GM21423 (cell line): ENCODE measurements around the gene LCE1C.

Experiments
- ATAC-seq: cut with Tn5 transposase; IDR thresholded peaks from one replicate; pipeline ENCODE4 v1.9.1; 2021; ENCODE audit warnings: mild to moderate bottlenecking, moderate library complexity; ENCODE audit not compliant: unreplicated experiment

Gene LCE1C, protein sequence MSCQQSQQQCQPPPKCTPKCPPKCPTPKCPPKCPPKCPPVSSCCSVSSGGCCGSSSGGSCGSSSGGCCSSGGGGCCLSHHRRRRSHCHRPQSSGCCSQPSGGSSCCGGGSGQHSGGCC

DNA sequence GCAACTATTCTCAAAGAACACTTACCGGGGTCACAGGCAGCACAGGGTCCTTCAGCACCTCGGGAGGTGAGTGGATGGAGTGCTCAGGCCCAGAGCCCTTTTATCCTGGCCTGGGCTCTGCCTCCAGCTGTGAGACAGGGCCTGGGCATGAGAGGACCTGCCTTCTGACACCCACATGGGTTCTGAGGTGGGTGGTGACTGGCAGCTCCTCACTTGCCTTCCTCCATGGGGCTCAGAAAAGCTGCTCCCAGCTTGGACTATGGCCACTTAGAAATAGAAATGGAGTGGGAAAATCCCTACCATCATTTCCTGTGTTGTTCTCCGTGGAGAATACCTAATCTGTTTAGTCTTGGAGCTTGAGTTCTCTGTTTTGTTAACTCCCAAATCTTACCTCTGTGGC lies at the start of gene LCE1C:
TSS of gene LCE1C (minus strand) at position 76 of the 400 bp plus-strand sequence. CDS start 1,173 bp downstream, outside the sequence.
- no peak for ATAC-seq

DNA sequence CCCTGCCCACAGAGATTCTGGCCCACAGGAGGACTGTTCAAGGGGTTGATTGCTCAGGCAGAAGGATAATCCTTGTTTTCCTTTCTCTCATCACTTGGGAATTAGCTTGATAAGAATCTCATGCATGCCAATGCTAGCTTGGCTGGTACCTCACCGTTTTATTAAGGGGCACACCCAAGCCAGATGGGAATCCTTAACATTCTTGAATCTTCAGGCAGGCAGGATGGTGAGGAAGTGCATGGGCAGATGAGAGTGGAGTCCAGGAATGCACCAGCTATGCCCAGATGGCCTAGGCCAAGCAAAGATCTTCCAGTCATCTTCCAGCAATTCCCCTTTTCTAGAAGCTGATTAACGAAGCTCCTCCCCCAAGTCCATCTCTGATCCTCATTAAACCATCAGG lies 49.2 kb upstream of the LCE1C start:
- no peak for ATAC-seq

DNA sequence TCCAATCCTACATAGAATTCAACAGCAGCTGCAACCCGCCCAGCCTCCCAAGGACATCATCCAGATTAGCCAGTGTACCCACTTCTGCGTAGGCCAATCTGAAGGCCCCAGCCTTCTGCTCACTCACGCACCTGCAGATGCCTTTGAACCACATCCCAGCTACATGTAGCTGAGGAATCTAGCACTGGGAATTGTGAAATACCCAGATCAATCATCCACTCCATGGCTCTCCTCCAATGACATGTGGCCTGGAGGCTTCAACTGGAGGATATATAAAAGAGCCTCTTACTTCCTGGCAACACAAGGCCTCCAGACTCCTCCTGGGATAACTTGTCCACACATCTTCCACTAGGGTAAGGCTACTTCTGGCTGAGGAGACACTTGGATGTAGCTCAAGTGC lies 36.1 kb upstream of the LCE1C start, which contains the start of gene LCE6A:
TSS of gene LCE6A (plus strand) at position 301 of the 400 bp plus-strand sequence. CDS start 665 bp downstream, outside the sequence.
- ATAC-seq, result no peak

DNA sequence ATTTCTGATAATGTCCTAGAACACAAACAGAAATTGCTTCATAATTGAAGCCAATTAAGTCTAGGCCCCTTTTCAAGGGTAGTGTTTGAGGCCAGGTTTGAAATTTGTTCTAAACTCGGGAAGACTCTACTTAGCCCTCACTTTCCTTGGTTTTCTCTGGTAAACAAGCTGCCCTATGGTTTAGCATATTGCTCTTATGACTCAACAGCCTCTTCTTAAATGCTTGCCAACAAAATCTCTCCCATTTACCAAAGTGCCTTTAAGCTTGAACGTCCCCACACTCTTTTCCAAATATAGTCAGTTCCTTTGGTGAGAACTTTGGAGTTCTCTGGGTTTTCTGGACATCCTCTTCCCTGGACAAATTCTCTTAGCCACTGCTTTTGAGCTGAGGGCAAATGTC lies 30.4 kb upstream of the LCE1C start:
- ATAC-seq, result no peak

DNA sequence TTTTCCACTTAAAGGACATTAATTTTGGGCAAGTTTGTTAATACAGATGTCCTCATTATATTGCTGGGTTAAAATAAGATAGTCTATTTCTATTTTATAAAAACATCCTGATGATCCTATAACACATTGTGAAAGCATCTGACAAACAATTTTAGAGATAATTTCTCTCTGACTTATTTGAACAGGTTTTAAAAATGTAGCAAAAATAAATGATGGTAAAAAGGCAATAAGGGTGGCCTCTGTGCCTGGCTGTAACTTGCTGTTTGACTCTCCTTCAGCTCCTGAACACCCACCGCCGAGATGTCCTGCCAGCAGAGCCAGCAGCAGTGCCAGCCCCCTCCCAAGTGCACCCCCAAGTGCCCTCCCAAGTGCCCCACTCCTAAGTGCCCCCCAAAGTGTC lies 20.7 kb upstream of the LCE1C start, which contains the start of gene LCE1A:
TSS of gene LCE1A (plus strand) at position 301 of the 400 bp plus-strand sequence. CDS start at position 301, 0 bp downstream.
- no peak for ATAC-seq

- ATAC-seq, result no peak
Observed at GRCh38 chr1:152824964-152825363, 18.5 kb upstream of the LCE1C start.

DNA sequence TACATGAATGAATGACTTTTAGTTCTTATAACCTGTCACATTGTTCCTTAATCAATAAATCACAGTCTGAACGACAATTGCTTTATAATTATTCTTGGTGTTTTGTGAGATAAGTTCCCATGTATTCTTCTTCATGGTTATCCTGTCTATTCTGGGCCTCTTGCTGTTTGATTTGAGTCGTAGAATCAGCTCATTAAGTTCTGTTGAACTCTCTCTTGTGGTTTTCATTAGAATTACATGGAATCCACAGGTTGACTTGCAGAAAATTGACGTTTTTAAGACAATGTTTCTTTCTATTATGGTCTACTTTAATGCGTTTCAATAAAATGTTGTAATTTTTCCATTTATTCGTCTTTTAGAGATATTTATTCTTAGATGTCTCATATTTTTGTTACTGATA lies 16.8 kb upstream of the LCE1C start:
- ATAC-seq, result no peak

DNA sequence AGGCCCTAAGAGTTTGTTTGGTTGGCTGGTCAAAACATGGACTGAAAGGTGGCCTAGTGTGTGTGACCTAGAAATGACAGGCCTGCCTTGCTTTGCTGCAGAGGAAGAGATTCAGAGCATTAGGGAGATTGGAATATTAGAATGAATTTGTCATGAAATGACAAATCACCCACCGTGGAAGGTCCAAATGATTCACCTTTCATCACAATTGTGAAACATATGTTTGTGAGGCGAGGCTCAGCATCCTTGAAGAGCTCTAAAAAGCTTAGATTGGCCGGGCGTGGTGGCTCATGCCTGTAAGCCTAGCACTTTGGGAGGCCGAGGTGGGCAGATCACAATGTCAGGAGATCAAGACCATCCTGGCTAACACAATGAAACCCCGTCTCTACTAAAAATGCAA lies 10.9 kb upstream of the LCE1C start:
- ATAC-seq, result no peak

- no peak for ATAC-seq
Observed at GRCh38 chr1:152811671-152812070, 5.2 kb upstream of the LCE1C start, which contains the start of gene LCE1B. LCE1B (plus strand) TSS chr1:152811971; CDS start chr1:152812447, 476 bp downstream.

DNA sequence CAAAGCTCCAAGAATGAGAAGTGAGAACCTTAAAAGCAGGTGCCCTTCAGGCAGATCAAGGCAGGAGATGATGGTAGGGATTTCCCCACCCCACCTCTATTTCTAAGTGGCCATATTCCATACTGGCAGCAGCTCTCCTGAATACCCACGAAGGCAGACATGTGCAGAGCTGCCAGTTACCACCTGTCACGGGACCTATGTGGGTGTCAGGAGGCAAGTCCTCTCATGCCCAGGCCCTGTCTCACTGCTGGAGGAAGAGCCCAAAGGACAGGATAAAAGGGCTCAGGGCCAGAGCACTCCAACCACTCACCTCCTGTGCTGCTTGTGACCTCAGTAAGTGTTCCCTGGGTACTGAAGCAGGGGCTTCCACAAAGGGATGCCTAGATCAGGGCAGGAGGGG lies 4.6 kb upstream of the LCE1C start:
- ATAC-seq, result no peak

DNA sequence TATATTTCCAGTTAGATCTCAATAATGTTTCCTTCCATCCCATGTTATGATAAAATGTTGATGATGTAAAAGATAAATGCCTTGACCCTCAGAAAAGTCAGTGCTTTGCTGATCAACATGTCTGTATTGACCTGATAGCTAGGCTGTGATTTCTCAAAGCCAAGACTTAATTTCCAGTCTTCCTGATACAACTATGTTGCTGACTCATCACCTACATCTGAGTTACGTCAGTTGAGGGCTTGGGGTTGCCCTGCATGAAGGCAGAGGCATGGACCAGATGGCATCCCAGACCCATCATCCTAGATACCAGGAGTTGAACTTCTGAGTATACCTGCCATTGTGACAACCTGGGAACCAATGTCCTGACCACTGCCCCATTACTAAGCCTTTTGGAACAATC lies 5.1 kb downstream of the LCE1C start:
- ATAC-seq, result no peak

DNA sequence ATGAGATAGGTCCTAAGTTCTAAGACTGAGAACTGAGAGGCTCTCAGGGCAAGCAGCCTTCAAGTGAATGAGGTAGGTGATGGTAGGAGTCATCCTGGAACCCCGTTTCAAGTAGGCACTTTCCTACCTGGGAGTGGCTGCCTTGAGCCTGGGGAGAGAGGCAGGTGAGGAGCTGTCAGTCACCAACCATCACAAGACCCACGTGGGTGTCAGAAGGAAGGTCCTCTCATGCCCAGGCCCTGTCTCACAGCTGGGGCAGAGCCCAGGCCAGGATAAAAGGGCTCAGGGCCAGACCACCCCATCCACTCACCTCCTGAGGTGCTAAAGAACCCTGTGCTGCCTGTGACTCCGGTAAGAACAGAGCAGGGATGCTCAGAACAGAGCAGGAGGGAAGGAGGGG lies 10.0 kb downstream of the LCE1C start, which contains the start of gene LCE1D:
TSS of gene LCE1D (plus strand) at position 301 of the 400 bp plus-strand sequence. CDS start 1,074 bp downstream, outside the sequence.
- ATAC-seq, result no peak

- ATAC-seq, result no peak
Observed at GRCh38 chr1:152795686-152796085, 10.8 kb downstream of the LCE1C start.

DNA sequence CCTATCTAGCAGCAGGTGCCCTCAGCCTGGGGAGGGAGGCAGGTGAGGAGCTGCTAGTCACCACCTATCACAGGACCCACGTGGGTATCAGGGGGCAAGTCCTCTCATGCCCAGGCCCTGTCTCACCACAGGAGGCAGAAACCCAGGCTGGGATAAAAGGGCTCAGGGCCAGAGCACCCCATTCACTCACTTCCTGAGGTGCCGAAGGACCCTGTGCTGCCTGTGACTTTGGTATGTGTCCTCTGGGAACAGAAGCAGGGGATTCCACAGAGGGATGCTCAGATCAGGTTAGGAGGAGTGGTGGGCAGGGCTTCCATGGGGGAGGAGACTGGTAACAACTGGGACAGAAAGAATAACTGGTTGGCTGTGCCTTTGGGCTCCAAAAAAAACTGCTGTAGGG lies 20.4 kb downstream of the LCE1C start, which contains the start of gene LCE1E:
TSS of gene LCE1E (plus strand) at position 181 of the 400 bp plus-strand sequence. CDS start 1,043 bp downstream, outside the sequence.
- no peak for ATAC-seq

GRCh38 chr1:152783095-152783494 lies 23.4 kb downstream of the LCE1C start:
- no peak for ATAC-seq

DNA sequence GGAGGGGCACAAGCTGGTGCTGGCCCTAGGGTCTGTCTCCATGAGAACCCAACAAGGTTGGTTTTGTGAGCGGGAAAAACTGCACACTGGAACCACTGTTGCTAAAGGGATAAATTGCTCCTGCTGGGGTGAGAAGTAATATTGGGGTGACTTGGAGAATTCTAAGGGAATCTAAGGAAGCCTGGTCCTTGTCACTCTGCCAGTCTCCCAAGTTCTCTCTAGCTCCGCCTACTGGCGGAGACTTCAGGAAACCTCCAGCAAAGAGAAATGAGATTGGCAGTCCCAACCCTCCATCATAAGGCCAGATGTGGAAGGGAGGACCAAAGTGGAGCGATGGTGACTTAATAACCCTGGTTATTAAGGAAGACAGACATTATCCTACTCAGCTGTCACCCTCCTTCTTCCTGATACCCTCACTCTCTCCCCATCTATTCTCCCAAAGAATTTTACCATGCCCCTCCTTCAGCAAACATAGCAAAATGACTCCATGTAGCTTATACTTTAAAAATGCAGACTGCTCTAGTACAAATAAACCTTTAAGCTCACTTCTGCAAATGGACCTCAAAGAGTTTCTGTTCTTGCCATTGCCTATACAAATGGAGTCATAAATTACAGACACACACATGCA lies 28.8 kb downstream of the LCE1C start:
- no peak for ATAC-seq

- no peak for ATAC-seq
Observed at GRCh38 chr1:152776361-152776760, 30.1 kb downstream of the LCE1C start.

DNA sequence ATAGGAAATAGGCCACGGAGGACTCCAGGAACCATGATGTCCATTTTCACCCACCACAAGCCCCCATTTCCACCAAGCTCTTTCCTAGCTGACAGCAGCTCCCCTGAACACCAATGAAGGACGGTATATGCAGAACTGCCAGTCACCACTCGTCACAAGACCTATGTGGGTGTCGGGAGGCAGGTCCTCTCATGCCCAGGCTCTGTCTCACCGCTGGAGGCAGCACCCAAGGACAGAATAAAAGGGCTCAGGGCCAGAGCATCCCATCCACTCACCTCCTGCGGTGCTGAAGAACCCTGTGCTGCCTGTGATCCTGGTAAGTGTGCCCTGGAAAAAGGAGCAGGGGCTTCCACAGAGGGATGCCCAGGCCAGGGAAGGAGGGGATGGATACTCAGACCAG lies 31.6 kb downstream of the LCE1C start, which contains the start of gene LCE1F:
TSS of gene LCE1F (plus strand) at position 266 of the 400 bp plus-strand sequence. CDS start 1,232 bp downstream, outside the sequence.
- ATAC-seq, result no peak

DNA sequence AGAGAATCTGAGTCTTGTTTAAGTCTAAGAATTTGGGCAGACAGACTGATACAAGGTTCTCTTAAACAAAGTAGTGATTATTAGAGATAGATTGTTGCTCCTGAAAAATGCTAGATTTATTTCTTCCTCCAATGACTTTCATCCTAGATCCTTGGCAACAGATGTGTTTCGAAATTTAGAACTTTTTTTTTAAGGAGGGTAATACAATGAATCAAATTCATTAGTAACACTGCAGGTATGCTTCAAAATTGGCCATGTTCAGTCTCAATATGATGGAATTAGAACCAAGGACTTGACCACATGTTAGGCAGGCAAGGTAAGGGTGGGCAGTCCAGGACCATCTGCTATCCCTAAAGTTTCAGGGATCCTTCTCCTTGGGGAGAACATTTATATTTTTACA lies 36.0 kb downstream of the LCE1C start:
- ATAC-seq, result no peak

- no peak for ATAC-seq
Observed at GRCh38 chr1:152768847-152769533, 37.5 kb downstream of the LCE1C start.

DNA sequence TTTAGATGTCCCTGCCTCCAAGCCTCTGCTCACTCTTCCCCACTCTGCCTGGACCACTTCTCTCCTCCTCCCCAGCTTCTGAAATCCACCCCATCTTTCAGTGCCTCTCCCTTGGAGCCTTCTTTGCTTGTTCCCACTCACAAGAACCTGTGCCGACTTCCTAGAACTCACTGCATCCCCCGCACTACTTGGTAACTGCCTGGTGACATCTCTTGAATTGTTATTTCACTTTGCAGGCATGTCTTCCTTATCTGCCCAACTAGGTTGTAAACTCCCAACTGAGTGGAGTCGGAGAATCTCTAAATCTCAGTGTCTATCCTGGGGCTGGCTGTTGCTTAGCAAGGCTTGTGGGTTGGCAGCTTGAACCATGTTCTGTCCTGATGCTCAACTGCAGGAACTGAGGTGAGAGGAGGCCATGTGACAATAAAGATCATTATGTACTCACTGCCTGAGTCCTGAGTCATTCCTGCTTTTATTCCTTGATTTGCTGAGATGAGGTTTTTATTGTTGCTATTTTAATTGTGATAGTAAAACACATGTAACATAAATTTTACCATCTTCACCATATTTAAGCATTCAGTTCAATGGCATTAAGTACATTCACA lies 44.7 kb downstream of the LCE1C start:
- ATAC-seq, result no peak
